ENCODE results near the gene ZNF512.
"Not testable (repeated sequence)": the region's sequence is repeated elsewhere in the genome, so short reads cannot be mapped to it uniquely, and the experiment has no call there.

Gene ZNF512, protein sequence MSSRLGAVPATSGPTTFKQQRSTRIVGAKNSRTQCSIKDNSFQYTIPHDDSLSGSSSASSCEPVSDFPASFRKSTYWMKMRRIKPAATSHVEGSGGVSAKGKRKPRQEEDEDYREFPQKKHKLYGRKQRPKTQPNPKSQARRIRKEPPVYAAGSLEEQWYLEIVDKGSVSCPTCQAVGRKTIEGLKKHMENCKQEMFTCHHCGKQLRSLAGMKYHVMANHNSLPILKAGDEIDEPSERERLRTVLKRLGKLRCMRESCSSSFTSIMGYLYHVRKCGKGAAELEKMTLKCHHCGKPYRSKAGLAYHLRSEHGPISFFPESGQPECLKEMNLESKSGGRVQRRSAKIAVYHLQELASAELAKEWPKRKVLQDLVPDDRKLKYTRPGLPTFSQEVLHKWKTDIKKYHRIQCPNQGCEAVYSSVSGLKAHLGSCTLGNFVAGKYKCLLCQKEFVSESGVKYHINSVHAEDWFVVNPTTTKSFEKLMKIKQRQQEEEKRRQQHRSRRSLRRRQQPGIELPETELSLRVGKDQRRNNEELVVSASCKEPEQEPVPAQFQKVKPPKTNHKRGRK

DNA sequence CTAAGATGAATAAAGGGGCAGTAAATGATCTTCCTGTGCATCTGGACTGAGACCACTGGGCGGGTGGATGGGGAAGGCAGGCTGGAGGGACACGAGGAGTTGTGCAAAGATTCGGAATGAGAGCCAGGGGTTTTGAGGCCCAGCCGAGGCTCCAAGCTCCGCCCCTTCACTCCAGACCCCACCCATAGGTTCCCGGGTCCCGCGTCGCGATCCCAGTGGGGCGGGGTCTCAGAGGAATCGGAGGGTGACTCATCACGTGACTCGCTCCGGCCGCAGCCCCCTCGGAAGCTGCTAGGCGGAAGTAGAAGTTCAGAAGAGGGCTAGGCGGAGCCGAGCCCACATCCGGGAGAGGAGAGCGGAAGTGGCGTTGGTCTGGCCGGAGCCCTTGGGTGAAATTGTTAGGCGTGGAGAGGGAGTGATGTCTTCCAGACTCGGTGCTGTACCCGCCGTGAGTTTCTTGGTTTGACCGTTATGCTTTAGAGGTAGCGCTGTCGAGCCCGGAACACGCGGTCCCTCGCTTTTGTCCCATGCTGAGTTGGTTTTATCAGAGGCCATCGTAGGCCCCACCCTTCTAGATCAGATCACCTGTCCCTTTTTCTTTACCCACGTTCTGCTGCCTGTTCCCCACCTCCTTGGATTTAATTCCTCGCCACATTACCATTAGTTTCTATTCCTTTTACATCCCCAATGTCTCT is at the start of gene ZNF512:
Gene ZNF512 (plus strand): TSS at position 348 of the 695 bp plus-strand sequence. CDS start 71 bp downstream, at position 419.
- DNase-seq = peak; percentile 86 to 89

GRCh38 chr2:27537287-27537686 is 45.6 kb upstream of the ZNF512 start:
- DNase-seq = no peak

GRCh38 chr2:27538839-27539450 is 43.9 kb upstream of the ZNF512 start:
- DNase-seq = not testable (repeated sequence)

GRCh38 chr2:27539649-27540048 is 43.2 kb upstream of the ZNF512 start:
- not testable (repeated sequence) for DNase-seq

- no peak for DNase-seq
Observed at GRCh38 chr2:27544143-27544821, 38.6 kb upstream of the ZNF512 start.

DNA sequence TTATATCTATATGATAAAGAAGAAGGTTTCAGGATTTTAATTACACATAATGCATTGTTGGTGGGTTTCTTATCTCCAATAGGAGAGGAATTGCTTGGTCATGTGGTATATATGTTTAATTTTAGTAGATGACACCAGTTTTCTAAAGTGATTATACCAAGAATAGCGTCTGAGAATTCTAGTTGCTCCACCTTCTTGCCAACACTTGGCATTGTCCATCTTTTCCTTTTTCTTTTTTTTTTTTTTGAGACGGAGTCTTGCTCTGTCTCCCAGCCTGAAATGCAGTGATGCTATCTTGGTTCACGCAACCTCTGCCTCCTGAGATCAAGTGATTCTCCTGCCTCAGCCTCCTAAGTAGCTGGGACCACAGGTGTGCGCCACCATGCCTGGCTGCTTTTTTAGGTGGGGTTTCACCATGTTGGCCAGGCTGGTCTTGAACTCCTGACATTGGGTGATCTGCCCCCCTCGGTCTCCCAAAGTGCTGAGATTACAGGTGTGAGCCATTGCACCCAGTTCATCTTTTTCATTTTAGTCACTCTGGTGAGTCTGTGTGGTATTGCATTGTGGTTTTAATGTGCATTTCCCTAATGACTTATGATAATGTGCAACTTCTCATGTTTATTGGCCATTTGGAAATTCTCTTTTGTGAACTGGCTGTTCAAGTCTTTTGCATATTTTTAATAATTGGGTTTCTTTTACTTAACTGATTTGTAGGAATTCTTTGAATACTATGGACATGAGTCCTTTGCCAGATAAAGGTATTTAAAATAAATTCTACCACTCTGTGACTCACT is 37.3 kb upstream of the ZNF512 start:
- peak in 1 of 2 experiments; percentile 23 for DNase-seq

GRCh38 chr2:27549303-27549702 is 33.5 kb upstream of the ZNF512 start:
- no peak for DNase-seq

DNA sequence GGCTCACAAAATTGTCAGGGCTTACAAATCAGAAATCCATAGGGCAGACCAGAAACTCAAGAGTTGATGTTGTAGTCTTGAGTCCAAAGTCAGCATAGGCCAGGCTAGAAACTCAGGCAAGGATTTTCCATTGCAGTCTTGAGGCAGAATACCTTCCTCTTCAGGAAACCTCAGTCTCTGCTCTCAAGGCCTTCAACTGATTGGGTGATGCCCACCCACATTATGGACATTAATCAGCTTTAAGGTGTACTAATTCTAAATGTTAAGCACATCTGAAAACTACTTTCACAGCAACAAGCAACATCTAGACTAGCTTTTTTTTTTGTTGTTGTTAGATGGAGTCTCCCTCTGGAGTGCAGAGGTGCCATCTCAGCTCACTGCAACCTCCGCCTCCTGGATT is 31.3 kb upstream of the ZNF512 start:
- DNase-seq = no peak

GRCh38 chr2:27552941-27553340 is 29.9 kb upstream of the ZNF512 start:
- no peak for DNase-seq

- DNase-seq = not testable (repeated sequence)
Observed at GRCh38 chr2:27554451-27554850, 28.4 kb upstream of the ZNF512 start.

GRCh38 chr2:27559228-27559627 is 23.6 kb upstream of the ZNF512 start:
- no peak for DNase-seq

- DNase-seq = no peak
Observed at GRCh38 chr2:27561060-27561459, 21.8 kb upstream of the ZNF512 start.

DNA sequence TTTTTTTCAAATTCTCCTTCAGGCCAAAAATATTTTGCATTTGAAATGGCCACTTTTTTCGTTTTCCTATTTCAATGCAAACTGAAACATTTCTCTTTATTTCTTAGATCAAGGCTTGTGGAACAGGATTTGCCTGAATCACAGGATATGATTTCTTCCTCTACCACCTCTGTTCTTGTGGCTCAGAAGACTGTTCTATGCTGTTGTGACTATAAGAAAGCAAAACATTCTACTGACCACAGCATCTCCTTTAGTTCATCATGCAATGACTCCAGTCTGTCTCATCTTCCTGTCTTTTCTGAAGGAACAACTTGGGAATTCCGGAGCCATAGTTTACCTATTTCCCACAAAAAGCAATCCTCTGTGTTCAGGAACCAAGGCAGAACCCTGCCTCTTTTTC is 16.2 kb upstream of the ZNF512 start:
- DNase-seq = no peak

DNA sequence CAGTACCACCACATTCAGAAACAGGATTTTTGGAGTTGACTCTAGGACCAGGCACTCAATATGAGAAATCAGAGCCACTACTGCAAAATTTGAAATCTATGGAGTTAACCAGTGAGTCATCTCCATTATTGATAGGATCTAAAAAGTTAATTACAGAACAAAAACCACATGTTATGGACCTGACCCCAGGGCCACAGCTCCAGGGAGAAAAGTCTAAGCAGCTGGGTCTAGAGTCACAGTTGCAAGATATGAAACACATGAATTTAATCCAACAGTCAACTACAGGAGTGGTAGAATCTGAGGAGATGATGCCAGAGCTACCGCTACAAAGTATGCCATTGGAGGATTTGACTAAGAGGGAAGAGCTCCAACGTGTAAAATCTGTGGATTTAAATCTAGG is 13.4 kb upstream of the ZNF512 start:
- DNase-seq = no peak

DNA sequence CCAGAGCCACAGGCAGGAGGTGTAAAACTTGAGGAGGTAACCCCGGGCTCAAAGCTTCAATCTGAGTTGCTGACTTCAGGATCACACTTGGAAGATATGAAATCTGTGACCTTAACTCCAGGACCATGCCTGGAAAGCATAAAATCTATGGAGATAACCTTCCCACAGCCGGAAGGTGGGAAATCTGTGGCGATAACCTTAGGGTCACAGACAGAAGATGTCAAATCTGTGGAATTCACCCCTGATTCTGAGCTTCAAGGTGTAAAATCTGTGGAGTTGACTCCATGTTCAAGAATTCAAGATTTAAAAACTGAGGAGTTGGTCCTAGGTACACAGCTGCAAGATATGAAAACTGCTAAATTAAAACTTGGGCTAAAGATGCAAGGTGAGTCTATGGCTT is 11.6 kb upstream of the ZNF512 start:
- DNase-seq = no peak

DNA sequence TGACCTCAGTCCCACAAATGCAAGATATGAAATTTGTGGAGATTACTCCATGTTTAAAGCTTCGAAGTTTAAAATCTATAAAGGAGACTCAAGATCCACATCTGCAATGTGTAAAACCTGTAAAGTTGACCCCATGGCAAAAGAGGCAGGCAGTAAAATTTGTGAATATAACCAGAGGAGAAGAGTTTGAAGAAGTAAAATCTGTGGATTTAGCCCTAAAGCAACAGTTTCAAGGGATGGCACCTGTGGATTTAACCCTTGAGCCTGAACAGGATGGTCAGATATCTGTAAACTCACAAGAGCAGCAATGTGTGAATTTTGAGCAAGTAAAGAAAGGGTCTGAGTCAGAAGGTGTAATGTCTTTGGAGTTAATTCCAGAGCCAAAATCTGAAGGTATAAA is 11.2 kb upstream of the ZNF512 start:
- DNase-seq = no peak

DNA sequence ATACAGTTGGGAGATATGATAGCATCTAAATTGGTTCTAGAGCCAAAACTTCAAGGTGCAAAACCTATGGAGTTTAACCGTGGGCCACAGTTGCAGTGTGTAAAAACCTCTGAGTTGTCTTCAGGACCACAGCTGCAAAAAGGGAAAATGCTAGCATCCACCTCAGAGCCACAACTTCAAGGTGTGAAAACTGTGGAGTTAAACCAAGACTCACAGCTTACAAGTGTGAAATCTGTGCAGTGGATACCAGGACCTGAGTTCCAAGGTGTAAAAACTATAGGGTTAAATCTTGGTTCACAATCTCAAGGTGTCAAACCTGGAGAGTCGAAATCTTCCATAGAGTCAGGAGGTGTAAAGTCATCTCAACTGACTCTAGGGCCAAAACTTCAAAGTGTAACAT is 10.4 kb upstream of the ZNF512 start:
- no peak for DNase-seq

GRCh38 chr2:27572998-27573429 is 9.8 kb upstream of the ZNF512 start:
- no peak for DNase-seq

DNA sequence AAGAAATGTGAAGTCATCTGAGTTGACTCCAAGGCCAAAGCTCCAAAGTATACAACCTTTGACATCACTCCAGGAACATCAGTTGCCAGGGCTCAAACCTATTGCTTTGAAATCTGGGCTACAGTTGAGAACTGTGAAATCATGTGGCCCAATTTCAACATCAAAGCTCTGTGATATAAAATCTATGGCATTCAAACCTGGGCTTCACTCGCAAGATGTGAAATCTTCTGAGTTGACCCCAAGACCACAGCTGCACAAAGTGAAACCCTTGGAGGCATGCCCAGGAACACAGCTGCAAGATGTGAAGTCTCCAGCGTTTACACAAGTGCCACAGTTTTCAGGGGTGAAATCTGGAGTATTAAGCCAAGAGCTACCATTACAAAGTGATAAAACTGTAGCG is 9.4 kb upstream of the ZNF512 start:
- no peak for DNase-seq

- DNase-seq = no peak
Observed at GRCh38 chr2:27581417-27582128, 1.3 kb upstream of the ZNF512 start.

DNA sequence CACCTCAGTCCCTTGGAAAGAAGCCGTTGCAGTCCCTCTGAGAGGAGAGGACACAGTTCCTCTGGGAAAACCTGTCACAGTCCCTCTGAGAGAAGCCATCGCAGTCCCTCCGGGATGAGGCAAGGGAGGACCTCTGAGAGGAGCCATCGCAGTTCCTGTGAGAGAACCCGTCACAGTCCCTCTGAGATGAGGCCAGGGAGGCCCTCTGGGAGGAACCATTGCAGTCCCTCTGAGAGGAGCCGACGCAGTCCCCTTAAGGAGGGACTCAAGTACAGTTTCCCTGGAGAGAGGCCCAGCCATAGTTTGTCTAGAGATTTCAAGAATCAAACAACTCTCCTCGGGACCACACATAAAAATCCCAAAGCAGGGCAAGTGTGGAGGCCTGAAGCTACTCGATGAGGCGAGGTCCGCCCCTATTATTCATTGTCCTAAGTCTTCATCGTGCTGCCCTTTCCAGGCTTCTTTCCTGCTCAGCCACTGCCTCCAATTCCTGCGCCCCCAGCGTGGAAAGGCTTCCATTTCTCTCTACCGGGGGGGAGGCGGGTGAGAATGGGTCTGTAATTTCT is 630 bp upstream of the ZNF512 start:
- DNase-seq = peak in 1 of 2 experiments; percentile 24

Measured in activated T-cell treated with anti-CD3 and anti-CD28 coated beads, Interleukin-2, amount 50 U/mL, for 48 hours (primary cell).